DMS79 treated with DMSO at 0.1 percent for 48 hours (cell line): ENCODE results near the gene XPO5.
"Not testable (repeated sequence)": the region's sequence is repeated elsewhere in the genome, so short reads cannot be mapped to it uniquely, and the experiment has no call there.

ENCODE experiments used
- DNase-seq: peaks from one replicate; lab custom pipeline; 2025; lab: John Stamatoyannopoulos, UW

Gene XPO5

DNA sequence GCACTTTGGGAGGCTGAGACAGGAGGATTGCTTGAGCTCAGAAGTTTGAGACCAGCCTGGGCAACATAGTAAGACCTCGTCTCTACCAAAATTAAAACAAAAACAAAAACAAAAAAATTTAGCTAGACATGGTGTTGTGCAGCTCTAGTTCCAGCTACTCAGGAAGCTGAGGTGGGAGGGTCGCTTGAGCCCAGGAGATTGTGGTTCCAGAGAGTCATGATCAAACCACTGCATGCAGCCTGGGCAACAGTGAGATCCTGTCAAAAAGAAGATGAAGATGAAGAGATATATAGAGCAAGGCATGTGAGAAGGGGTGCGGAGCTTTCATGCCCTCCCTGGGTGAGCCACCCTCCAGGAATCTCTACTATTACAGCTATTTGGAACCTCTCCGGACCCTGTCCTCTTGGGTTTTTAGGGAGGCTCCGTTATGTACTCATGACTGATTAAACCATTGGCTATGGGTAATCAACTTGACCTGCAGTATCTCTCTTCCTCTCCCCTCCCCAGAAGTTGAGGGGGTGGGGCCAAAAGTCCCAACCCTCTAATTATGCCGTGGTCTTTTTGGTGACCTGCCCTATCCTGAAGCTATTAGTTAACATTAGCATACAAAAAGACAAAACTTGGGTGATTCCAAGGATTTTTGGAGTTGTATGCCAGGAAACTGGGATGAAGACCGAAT, 9.2 kb upstream of the XPO5 start:
- DNase-seq: no peak

DNA sequence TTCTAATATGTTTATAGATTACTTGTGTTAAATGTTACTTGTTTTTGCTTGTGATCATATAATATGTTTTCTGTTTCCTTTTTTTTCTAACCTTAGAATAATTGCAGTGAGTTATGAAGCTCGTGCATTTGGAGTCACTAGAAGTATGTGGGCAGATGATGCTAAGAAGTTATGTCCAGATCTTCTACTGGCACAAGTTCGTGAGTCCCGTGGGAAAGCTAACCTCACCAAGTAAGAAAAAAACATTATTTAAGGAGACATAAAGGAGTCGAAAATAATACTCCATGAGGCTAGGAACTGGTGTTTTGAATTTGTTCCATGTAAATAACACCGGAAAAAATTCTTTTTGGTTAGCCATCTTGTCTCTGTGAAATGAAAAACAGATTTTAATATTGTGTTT, 7.1 kb upstream of the XPO5 start:
- no peak for DNase-seq

GRCh38 chr6:43579171-43579570, 3.3 kb upstream of the XPO5 start:
- no peak for DNase-seq

DNA sequence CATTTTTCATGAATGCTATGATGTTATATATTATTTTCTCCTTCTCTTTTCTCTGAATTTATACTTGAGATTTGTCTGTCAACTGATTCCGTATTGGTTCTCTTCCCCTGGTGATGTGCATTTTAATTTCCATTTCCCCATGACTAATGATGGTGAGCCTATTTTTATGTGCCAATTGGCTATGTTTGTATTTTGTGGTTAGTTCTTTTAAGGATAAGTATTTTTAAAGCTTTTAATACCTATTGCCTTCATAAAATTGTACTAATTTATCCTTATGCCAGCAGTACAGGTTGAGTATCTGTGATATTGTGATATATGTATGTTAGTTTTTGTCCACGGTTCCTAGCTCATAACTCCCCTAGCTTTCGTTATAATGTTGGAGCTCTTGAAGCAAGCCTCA, 2.9 kb upstream of the XPO5 start:
- DNase-seq: no peak

- peak; percentile 25 for DNase-seq
Measured at GRCh38 chr6:43575105-43575771, 600 bp downstream of the XPO5 start.

GRCh38 chr6:43572015-43572414, 3.8 kb downstream of the XPO5 start:
- DNase-seq: no peak

GRCh38 chr6:43570876-43571441, 4.9 kb downstream of the XPO5 start:
- DNase-seq: no peak

GRCh38 chr6:43559328-43559727, 16.5 kb downstream of the XPO5 start:
- DNase-seq: no peak

- not testable (repeated sequence) for DNase-seq
Measured at GRCh38 chr6:43557620-43558019, 18.2 kb downstream of the XPO5 start.

DNA sequence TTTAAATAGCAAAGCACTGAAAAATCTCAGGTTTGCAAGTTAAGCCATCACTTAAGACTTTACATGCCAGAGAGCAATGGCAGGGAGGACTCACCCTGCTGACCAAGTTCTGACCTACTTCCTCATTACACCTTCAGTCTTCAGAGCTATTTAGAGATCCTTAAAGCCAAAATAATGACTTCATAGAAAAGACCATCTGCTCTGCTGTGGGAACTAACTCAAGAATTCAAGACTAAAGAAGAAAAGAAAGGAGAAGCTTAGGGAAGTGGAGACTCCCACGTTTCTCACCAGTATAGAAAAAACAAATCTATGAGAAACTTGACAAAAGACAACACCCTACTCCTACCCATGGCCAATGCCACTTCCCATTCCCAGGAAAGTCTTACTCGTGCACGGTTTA, 28.6 kb downstream of the XPO5 start:
- DNase-seq: no peak

GRCh38 chr6:43544461-43544860, 31.4 kb downstream of the XPO5 start:
- no peak for DNase-seq

DNA sequence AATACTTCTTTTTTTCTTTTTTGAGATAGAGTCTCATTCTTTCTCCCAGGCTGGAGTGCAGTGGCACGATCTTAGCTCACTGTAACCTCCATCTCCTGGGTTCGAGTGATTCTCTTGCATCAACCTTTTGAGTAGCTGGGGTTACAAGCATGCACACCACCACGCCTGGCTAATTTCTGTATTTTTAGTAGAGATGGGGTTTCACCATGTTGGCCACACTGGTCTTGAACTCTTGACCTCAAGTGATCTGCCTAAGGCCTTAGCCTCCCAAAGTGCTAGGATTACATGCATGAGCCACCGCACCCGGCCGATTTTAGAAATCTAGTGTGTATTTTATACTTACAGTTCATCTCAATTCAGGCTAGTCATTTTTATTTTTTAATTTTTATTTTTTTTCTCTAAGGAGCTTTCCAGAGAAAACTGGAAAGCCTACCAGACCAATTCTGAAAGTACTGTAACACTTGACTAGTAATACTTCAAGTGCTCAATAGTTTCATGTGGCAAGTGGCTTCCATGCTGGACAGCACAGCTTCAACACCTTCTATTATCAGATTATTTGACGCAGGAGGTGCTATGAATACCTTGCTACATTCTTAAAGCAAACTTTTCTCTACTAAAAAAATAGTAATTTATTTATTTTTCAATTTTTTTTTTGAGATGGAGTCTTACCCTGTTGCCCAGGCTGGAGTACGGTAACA, 33.9 kb downstream of the XPO5 start:
- DNase-seq: no peak

GRCh38 chr6:43540507-43540906, 35.3 kb downstream of the XPO5 start:
- DNase-seq: no peak

GRCh38 chr6:43539409-43539808, 36.4 kb downstream of the XPO5 start:
- not testable (repeated sequence) for DNase-seq

GRCh38 chr6:43538986-43539385, 36.9 kb downstream of the XPO5 start:
- not testable (repeated sequence) for DNase-seq

DNA sequence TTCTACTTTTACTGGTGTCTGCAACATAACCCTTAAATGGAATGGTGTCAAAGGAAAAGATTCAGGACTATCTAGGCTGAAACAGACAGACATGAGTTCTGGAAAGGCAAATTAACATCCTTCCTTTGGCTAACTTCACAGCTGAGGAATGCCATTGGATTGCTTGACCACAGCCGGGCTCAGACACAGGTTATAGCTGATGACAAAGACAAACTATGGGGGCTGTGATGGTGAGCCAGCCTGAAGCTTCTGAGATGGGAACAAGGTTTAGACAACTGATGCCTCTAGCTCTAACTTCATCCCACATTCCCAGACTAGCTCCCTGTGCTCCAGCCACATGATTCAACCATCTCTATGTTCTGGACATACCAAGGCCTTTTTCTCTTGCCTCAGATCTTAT, 43.6 kb downstream of the XPO5 start:
- no peak for DNase-seq

DNA sequence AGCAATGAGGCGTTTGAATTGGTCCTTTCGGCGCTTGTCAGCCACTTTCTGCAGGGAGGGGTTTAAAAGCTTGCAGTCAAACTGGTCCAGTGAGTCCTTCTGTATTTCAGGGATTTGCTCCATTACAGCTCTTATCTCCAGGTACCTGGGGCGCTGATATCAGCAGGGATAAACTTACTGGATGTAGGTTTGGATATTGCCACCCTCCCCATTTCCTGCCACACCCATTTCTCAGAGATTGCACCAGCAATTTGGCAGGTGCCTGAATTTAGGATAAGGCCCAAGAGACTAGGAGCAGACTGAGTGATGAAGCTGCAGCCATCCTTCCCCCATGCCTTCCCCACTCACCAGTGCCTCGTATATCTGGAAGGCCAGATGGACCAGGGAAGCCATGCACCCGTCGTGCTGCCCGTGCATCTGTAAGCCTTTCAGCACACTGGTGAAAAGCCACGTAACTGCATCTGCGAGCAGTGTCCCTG, 51.3 kb downstream of the XPO5 start:
- DNase-seq: no peak

- DNase-seq: no peak
Measured at GRCh38 chr6:43523284-43523683, 52.6 kb downstream of the XPO5 start.

DNA sequence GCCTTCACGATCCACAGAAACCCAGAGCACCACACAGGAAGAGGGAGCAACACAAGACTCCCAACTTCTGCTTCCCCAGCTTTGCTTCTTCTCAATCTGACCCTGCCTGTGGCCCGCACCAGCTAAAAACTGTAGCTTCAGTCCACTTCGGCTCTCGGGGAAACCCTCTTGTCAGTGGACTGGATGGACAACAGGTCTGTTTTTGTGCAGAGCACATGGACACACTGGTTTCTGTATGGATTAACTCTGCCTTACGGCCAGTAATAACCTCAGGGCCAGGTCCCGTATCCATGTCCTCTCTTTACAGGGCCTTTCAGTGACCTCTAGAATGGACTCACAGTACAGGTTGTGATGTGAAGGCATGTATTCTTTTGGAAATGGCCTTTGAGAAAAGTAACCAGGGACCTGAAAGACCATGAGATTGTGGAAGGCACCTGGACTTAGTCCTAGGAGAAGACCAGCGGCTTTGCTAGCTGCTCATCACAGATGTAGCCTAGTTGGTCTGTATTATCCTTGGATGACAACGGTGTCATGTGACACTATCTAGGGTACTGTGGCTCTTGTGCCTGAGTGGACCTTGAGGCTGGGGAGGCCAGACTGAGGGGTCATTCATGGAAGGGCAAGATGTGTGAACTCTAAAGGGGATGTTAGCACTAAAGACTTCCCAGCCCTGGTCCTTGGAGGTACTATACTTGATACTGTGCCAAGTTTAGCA, 53.1 kb downstream of the XPO5 start:
- DNase-seq: no peak

DNA sequence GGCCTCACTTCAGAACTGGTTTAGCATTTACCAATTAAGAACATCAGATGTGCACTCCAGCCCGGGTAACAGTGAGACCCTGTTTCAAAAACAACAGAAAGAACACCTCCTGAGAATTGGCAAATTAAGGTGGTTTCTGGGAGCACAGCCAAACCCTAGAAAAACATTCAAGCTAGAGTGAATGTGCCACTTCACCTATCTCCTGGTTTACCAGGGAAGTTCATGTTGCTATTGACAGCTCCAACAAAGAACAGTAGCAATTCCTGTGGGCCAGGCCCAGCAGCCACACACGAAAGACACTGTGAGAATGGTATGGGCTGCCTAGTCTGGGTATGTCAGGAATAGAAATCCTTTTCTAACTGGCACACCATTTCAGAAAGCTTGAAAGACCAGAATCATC, 54.0 kb downstream of the XPO5 start:
- DNase-seq: peak; percentile 14

DNA sequence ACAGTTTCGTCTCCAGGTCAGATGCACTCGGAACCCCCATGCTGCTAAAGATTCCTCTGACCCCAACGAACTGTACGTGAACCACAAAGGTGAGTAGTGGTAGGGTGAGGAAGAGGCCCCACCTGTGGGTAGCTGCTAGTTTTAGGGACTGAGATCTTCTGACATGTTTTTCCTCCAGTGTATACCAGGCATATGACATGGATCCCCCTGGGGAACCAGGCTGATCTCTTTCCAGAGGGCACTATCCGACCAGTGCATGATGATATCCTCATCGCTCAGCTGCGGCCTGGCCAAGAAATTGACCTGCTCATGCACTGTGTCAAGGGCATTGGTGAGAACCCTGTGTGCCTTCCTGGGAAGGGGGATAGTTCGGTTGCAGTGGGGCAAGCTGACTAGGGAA, 55.7 kb downstream of the XPO5 start:
- no peak for DNase-seq
